H9 (cell line): ENCODE measurements around the gene PHF24. TPM values are rescaled to one million over a fixed set of nuclear protein-coding genes. Genes with fewer than 3 reads are reported as not detected.
A peak's percentile ranks its signal among the peaks of the same experiment; 100 is the strongest.

Experiments
- DNase-seq: peaks from one replicate; pipeline ENCODE4 v3.0.0-alpha.2; 2017
- H2AFZ ChIP-seq: one replicate; pipeline ENCODE4 v1.6.1; 2013; ENCODE audit warnings: mild to moderate bottlenecking, low read length, control low read depth, moderate library complexity
- H2AK5ac ChIP-seq: 2 replicates; pipeline ENCODE4 v1.6.1; 2013; ENCODE audit warnings: low read length, control low read depth, mixed read lengths; ENCODE audit not compliant: insufficient read length
- H2BK120ac ChIP-seq: one replicate; pipeline ENCODE4 v1.6.1; 2013; ENCODE audit warnings: low read depth, mild to moderate bottlenecking, low read length, control low read depth, inconsistent platforms; ENCODE audit not compliant: poor library complexity, severe bottlenecking
- H2BK12ac ChIP-seq: 2 replicates; pipeline ENCODE4 v1.6.1; 2013; ENCODE audit warnings: low read length, control low read depth, mixed read lengths, low read depth; ENCODE audit not compliant: insufficient read length
- H2BK15ac ChIP-seq: 2 replicates; pipeline ENCODE4 v1.6.1; 2013; ENCODE audit warnings: low read depth, low read length, control low read depth
- H2BK20ac ChIP-seq: one replicate; pipeline ENCODE4 v1.6.1; 2013; ENCODE audit warnings: low read depth, mild to moderate bottlenecking, low read length, control low read depth, inconsistent platforms; ENCODE audit not compliant: poor library complexity, severe bottlenecking
- H2BK5ac ChIP-seq: 2 replicates; pipeline ENCODE4 v1.6.1; 2013; ENCODE audit warnings: low read length, control low read depth, mixed read lengths; ENCODE audit not compliant: insufficient read length
- H3K14ac ChIP-seq: 2 replicates; pipeline ENCODE4 v1.6.1; 2013; ENCODE audit warnings: low read length, control low read depth; ENCODE audit not compliant: insufficient read depth
- H3K18ac ChIP-seq: 2 replicates; pipeline ENCODE4 v1.6.1; 2013; ENCODE audit warnings: low read depth, mild to moderate bottlenecking, mixed read lengths, low read length, control low read depth; ENCODE audit not compliant: insufficient read length
- H3K23ac ChIP-seq: 2 replicates; pipeline ENCODE4 v1.6.1; 2013; ENCODE audit warnings: low read length, control low read depth, mixed read lengths, low read depth; ENCODE audit not compliant: insufficient read length
- H3K23me2 ChIP-seq: 2 replicates; pipeline ENCODE4 v1.6.1; 2013; ENCODE audit warnings: low read depth, mild to moderate bottlenecking, mixed read lengths, low read length, control low read depth; ENCODE audit not compliant: insufficient read length, poor library complexity, severe bottlenecking
- H3K27ac ChIP-seq: 2 replicates; pipeline ENCODE4 v1.5.1; 2013; ENCODE audit warnings: low read length, control low read depth, mixed read lengths, low read depth; ENCODE audit not compliant: insufficient read length
- H3K27me3 ChIP-seq: 2 replicates; pipeline ENCODE4 v1.6.1; 2013; ENCODE audit warnings: low read length, control low read depth, inconsistent platforms; ENCODE audit not compliant: insufficient read depth
- H3K4ac ChIP-seq: 2 replicates; pipeline ENCODE4 v1.6.1; 2013; ENCODE audit warnings: low read depth, mild to moderate bottlenecking, control low read depth, inconsistent platforms, low read length, moderate library complexity
- H3K4me1 ChIP-seq: 2 replicates; pipeline ENCODE4 v1.6.1; 2013; ENCODE audit warnings: low read length, control low read depth, inconsistent platforms; ENCODE audit not compliant: insufficient read depth
- H3K4me2 ChIP-seq: 2 replicates; pipeline ENCODE4 v1.6.1; 2013; ENCODE audit warnings: low read length, control low read depth, mixed read lengths; ENCODE audit not compliant: insufficient read length, insufficient read depth
- H3K56ac ChIP-seq: 2 replicates; pipeline ENCODE4 v1.6.1; 2013; ENCODE audit warnings: low read depth, mild to moderate bottlenecking, mixed read lengths, low read length, control low read depth; ENCODE audit not compliant: insufficient read length
- H3K79me1 ChIP-seq: 2 replicates; pipeline ENCODE4 v1.6.1; 2013; ENCODE audit warnings: low read depth, mild to moderate bottlenecking, moderate library complexity, low read length, control low read depth, inconsistent platforms; ENCODE audit not compliant: insufficient read depth, poor library complexity, severe bottlenecking
- H3K79me2 ChIP-seq: 2 replicates; pipeline ENCODE4 v1.6.1; 2013; ENCODE audit warnings: low read length, control low read depth, inconsistent platforms; ENCODE audit not compliant: insufficient read depth
- H3K9ac ChIP-seq: 2 replicates; pipeline ENCODE4 v1.6.1; 2013; ENCODE audit warnings: low read length, control low read depth, mixed read lengths; ENCODE audit not compliant: insufficient read length; ENCODE audit errors: extremely low read depth
- H3K9me3 ChIP-seq: one replicate; pipeline ENCODE4 v1.6.1; 2013; ENCODE audit warnings: low read depth, low read length, inconsistent platforms; ENCODE audit not compliant: control insufficient read depth
- H3T11ph ChIP-seq: one replicate; pipeline ENCODE4 v1.6.1; 2013; ENCODE audit warnings: mild to moderate bottlenecking, low read length, control low read depth, inconsistent platforms
- H4K20me1 ChIP-seq: one replicate; pipeline ENCODE4 v1.6.1; 2013; ENCODE audit not compliant: control insufficient read depth, insufficient read length, insufficient read depth
- H4K5ac ChIP-seq: 2 replicates; pipeline ENCODE4 v1.6.1; 2013; ENCODE audit warnings: low read depth, mild to moderate bottlenecking, mixed read lengths, low read length, control low read depth; ENCODE audit not compliant: insufficient read length
- H4K8ac ChIP-seq: replicated peaks from 2 replicates; pipeline ENCODE4 v1.6.1; 2013; ENCODE audit warnings: low read length, control low read depth, mixed read lengths, low read depth; ENCODE audit not compliant: insufficient read length
- H4K91ac ChIP-seq: 2 replicates; pipeline ENCODE4 v1.6.1; 2013; ENCODE audit warnings: low read depth, mild to moderate bottlenecking, moderate library complexity, mixed read lengths, low read length, control low read depth; ENCODE audit not compliant: insufficient read length
- H3K27ac Mint-ChIP-seq, 3 experiments: 2 replicates in 2 of 3; 3 replicates in 1 of 3; pipeline ENCODE4 v1.8.0; 2020 to 2021; ENCODE audit warnings: mixed read lengths in 3 of 3, mild to moderate bottlenecking in 1 of 3, moderate library complexity in 1 of 3
- H3K27me3 Mint-ChIP-seq: 2 replicates; pipeline ENCODE4 v1.8.0; 2021; ENCODE audit warnings: low read depth, mild to moderate bottlenecking, moderate library complexity, mixed read lengths
- H3K36me3 Mint-ChIP-seq, 3 experiments: 2 replicates in 2 of 3; 3 replicates in 1 of 3; pipeline ENCODE4 v1.8.0; 2020 to 2021; ENCODE audit warnings: low read depth in 3 of 3, mixed read lengths in 3 of 3; ENCODE audit not compliant: insufficient read depth in 1 of 3
- H3K4me1 Mint-ChIP-seq, 2 experiments: 2 replicates each; pipeline ENCODE4 v1.8.0; 2020; ENCODE audit warnings: mixed read lengths in 2 of 2
- H3K4me3 Mint-ChIP-seq, 2 experiments: 2 replicates in 1 of 2; 3 replicates in 1 of 2; pipeline ENCODE4 v1.8.0; 2020 to 2021; ENCODE audit warnings: mild to moderate bottlenecking in 2 of 2, mixed read lengths in 2 of 2, moderate library complexity in 1 of 2
- H3K9me3 Mint-ChIP-seq, 2 experiments: 2 replicates in 1 of 2; 3 replicates in 1 of 2; pipeline ENCODE4 v1.8.0; 2020; ENCODE audit warnings: mild to moderate bottlenecking in 2 of 2, mixed read lengths in 2 of 2, moderate library complexity in 1 of 2
- WGBS: extraction: QIAGEN DNeasy Blood & Tissue Kit; methylation state at CpG from one replicate; pipeline ENCODE4 v1.1.7; 2013; ENCODE audit warnings: missing lambda C conversion rate, low lambda C conversion rate, mixed read lengths; ENCODE audit not compliant: insufficient read length; ENCODE audit errors: extremely low coverage; 5-methylcytosine and 5-hydroxymethylcytosine counted together
- total RNA-seq: library from RNA; stranded (reverse); gene quantifications from 2 replicates; pipeline ENCODE4 v1.2.1, GENCODE V29; 2021
- TF ChIP-seq, protein P1 (sequence below): fragments of 200-600 bp; sonication (generic); conservative IDR thresholded peaks from 3 replicates; pipeline ENCODE4 v1.8.0; 2021; ENCODE audit warnings: antibody characterized with exemption, mild to moderate bottlenecking

PHF24 gene
- total RNA-seq, 1 experiment from 2014 or later, result 0.24 TPM

DNA sequence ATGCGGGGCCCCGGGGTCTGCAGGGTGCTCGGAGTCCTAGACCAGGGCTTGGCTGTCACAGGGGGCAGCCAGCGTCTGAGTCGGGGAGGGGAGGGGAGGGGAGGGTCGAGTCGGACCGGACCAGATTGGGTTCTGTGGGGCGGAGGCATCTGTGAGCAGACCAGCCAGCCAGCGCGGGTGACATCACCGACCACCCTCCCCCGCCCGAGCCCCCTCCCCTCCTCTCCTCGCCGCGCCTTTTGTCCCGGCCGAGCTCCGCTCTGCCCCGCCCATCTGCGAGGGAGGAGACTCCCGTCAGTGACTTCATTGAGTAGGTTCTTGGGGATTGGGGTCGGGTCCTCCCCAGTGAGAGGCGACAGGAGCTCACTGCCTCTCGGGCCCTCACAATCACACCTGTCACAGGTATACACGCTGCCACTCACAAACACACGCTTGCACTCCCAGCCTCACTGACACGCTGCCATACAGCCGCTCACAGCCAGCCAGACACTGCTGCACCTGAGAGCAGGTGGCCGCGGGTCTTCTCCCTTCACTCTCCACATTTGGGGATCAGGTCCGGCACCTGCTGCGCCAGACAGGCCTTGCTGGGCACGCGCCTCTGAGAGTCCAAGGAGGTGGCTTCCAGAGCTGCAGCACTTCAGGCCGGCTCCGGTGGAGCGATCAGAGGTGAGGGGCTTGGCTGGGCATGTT is 32.0 kb downstream of the PHF24 start:
- Histone ChIP-seq H2AK5ac (no peak overlapping the region), H3K4me1 (peaks cover 10% of the 10 kb centered on the region; the same call in 1 of the 2 replicates), H3K9me3 (no peaks in the 10 kb centered on the region), H4K8ac (no peak overlapping the region), H3K18ac (peak overlapping the region; percentile 64), H2BK20ac (no peak overlapping the region), H3K14ac (peak overlapping the region; percentile 80), H4K91ac (no peak overlapping the region), H3K23me2 (peaks cover 16% of the 10 kb centered on the region), H3K9ac (peak overlapping the region; percentile 47), H3K79me1 (no peaks in the 10 kb centered on the region), H4K20me1 (no peaks in the 10 kb centered on the region), H3K27me3 (no peaks in the 10 kb centered on the region), H2AFZ (no peak overlapping the region), H3K4ac (no peak overlapping the region), H2BK5ac (no peak overlapping the region), H2BK15ac (no peak overlapping the region), H2BK120ac (no peak overlapping the region), H3K56ac (no peak overlapping the region), H3K79me2 (no peaks in the 10 kb centered on the region), H3K23ac (no peak overlapping the region), H3K27ac (no peak overlapping the region), H4K5ac (no peak overlapping the region), H3K4me2 (peak overlapping the region; percentile 54), H3T11ph (no peak overlapping the region), H2BK12ac (no peak overlapping the region)
- no CpG with 5 or more reads among the region's 39 CpGs for WGBS
- Mint-ChIP-seq H3K27ac (peak overlapping the region; percentile 96 to 98 (median 98)), H3K36me3 (peaks cover 17 to 25% (median 20%) of the 10 kb centered on the region in 3 experiments), H3K9me3 (no peaks in the 10 kb centered on the region), H3K27me3 (peaks cover 3% of the 10 kb centered on the region), H3K4me3 (peak overlapping the region; percentile 81 to 92), H3K4me1 (peaks cover 48 to 74% of the 10 kb centered on the region in 2 experiments)
- TF ChIP-seq, protein P1, sequence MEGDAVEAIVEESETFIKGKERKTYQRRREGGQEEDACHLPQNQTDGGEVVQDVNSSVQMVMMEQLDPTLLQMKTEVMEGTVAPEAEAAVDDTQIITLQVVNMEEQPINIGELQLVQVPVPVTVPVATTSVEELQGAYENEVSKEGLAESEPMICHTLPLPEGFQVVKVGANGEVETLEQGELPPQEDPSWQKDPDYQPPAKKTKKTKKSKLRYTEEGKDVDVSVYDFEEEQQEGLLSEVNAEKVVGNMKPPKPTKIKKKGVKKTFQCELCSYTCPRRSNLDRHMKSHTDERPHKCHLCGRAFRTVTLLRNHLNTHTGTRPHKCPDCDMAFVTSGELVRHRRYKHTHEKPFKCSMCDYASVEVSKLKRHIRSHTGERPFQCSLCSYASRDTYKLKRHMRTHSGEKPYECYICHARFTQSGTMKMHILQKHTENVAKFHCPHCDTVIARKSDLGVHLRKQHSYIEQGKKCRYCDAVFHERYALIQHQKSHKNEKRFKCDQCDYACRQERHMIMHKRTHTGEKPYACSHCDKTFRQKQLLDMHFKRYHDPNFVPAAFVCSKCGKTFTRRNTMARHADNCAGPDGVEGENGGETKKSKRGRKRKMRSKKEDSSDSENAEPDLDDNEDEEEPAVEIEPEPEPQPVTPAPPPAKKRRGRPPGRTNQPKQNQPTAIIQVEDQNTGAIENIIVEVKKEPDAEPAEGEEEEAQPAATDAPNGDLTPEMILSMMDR, result no peak
- peak; percentile 94 for DNase-seq
